Stomach smooth muscle (tissue), 2 donors: ENCODE data around the gene KRT20.
"Not testable (repeated sequence)": the region's sequence is repeated elsewhere in the genome, so short reads cannot be mapped to it uniquely, and the experiment has no call there.

Experiments
- H3K27ac ChIP-seq: one replicate; pipeline ENCODE4 v1.7.0; 2013; ENCODE audit warnings: mild to moderate bottlenecking, low read length, inconsistent platforms
- H3K27me3 ChIP-seq, 2 donors: one replicate each; pipeline ENCODE4 v1.7.0; 2013; ENCODE audit warnings: low read length in 2 of 2; ENCODE audit not compliant: insufficient read depth in 2 of 2, control insufficient read depth in 1 of 2
- H3K36me3 ChIP-seq, 2 donors: one replicate each; pipeline ENCODE4 v1.7.0; 2013; ENCODE audit warnings: low read length in 2 of 2; ENCODE audit not compliant: control insufficient read depth in 2 of 2, insufficient read depth in 2 of 2
- H3K4me1 ChIP-seq: one replicate; pipeline ENCODE4 v1.7.0; 2013; ENCODE audit warnings: low read length; ENCODE audit not compliant: control insufficient read depth, insufficient read depth
- H3K4me3 ChIP-seq, 2 donors: one replicate each; pipeline ENCODE4 v1.7.0; 2013; ENCODE audit warnings: low read length in 2 of 2
- H3K9ac ChIP-seq, 2 donors: one replicate each; pipeline ENCODE4 v1.7.0; 2013; ENCODE audit warnings: low read length in 2 of 2, mild to moderate bottlenecking in 1 of 2
- H3K9me3 ChIP-seq, 2 donors: one replicate each; pipeline ENCODE4 v1.7.0; 2013; ENCODE audit warnings: low read length in 2 of 2; ENCODE audit not compliant: control insufficient read depth in 2 of 2
- donor health status: healthy.
- donor health status: Pancreatic carcinoma.

The KRT20 gene, protein sequence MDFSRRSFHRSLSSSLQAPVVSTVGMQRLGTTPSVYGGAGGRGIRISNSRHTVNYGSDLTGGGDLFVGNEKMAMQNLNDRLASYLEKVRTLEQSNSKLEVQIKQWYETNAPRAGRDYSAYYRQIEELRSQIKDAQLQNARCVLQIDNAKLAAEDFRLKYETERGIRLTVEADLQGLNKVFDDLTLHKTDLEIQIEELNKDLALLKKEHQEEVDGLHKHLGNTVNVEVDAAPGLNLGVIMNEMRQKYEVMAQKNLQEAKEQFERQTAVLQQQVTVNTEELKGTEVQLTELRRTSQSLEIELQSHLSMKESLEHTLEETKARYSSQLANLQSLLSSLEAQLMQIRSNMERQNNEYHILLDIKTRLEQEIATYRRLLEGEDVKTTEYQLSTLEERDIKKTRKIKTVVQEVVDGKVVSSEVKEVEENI

GRCh38 chr17:40884708-40885512 is at the start of gene KRT20:
TSS of gene KRT20 (minus strand) at chr17:40885242. CDS start at chr17:40885185, 57 bp downstream.
- no peaks in the 10 kb centered on the region for H3K4me1 ChIP-seq
- peaks cover 0 to 3% of the 10 kb centered on the region in 2 donors for H3K27me3 ChIP-seq
- no peak within 1 kb of the TSS for H3K4me3 ChIP-seq
- no peak within 1 kb of the TSS for H3K9ac ChIP-seq
- no peaks in the 10 kb centered on the region for H3K9me3 ChIP-seq
- no peaks in the 10 kb centered on the region for H3K36me3 ChIP-seq
- no peak within 1 kb of the TSS for H3K27ac ChIP-seq

DNA sequence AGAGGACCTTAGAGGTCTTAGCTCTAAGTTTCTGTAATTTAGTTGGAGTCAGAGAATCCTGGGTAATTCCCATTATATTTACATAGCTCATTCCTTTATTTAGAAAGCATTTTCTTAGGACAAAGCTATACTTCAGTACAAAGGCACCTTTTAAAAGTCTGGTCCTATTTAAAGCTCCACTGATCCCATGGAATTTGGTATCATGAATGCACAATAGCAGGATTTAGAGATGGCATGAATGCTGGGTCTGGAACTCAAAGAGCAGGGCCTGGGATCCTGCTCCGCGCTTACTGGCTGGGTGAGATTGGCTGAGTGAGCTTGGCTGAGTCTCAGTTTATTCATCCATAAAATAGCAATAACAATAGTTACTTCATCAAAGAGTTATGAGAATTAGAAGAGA is 47.6 kb upstream of the KRT20 start:
- Histone ChIP-seq H3K4me3 (no peak overlapping the region), H3K27ac (no peak overlapping the region), H3K4me1 (no peaks in the 10 kb centered on the region), H3K9ac (no peak overlapping the region), H3K9me3 (no peaks in the 10 kb centered on the region), H3K27me3 (no peaks in the 10 kb centered on the region), H3K36me3 (no peaks in the 10 kb centered on the region)

- H3K27me3 ChIP-seq, result no peaks in the 10 kb centered on the region
- H3K27ac ChIP-seq, result no peak overlapping the region
Measured at GRCh38 chr17:40931311-40931710, 46.3 kb upstream of the KRT20 start.

DNA sequence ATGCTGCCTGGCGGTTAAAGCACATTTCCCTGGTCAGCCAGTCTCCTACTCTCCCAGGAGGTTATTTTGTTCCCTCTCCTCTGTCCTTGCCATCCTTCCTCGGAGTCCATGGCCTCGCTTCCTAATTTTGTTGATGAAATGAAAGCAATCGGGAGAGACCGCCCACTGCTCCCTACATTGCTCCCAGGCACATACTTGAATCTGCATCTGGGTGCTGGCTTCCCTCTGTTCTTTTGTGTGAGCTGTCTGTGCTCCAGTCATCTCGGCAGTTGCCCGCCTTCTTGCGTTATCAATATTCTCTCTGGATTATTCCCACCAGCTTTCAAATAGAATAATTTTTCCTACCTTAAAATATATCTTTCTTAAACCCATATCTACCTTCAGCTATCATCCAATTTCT is 41.3 kb upstream of the KRT20 start:
- no peak overlapping the region for H3K9ac ChIP-seq
- no peaks in the 10 kb centered on the region for H3K4me1 ChIP-seq
- H3K4me3 ChIP-seq, result no peak overlapping the region
- no peak overlapping the region for H3K27ac ChIP-seq
- no peaks in the 10 kb centered on the region for H3K36me3 ChIP-seq
- H3K9me3 ChIP-seq, result no peaks in the 10 kb centered on the region
- H3K27me3 ChIP-seq, result no peaks in the 10 kb centered on the region

More at GRCh38 chr17:40931311-40931710, 46.3 kb upstream of the KRT20 start:
- Histone ChIP-seq H3K9ac (no peak overlapping the region), H3K4me3 (no peak overlapping the region), H3K9me3 (no peaks in the 10 kb centered on the region), H3K4me1 (no peaks in the 10 kb centered on the region), H3K36me3 (no peaks in the 10 kb centered on the region)

GRCh38 chr17:40922239-40922638 is 37.2 kb upstream of the KRT20 start:
- Histone ChIP-seq H3K9ac (no peak overlapping the region), H3K36me3 (no peaks in the 10 kb centered on the region), H3K4me3 (no peak overlapping the region), H3K4me1 (no peaks in the 10 kb centered on the region), H3K9me3 (no peaks in the 10 kb centered on the region), H3K27ac (peak overlapping the region; percentile 31), H3K27me3 (no peaks in the 10 kb centered on the region)

- Histone ChIP-seq H3K9me3 (no peaks in the 10 kb centered on the region), H3K27me3 (no peaks in the 10 kb centered on the region), H3K27ac (no peak overlapping the region), H3K36me3 (no peaks in the 10 kb centered on the region), H3K9ac (no peak overlapping the region), H3K4me3 (no peak overlapping the region), H3K4me1 (no peaks in the 10 kb centered on the region)
Measured at GRCh38 chr17:40921026-40921425, 36.0 kb upstream of the KRT20 start.

DNA sequence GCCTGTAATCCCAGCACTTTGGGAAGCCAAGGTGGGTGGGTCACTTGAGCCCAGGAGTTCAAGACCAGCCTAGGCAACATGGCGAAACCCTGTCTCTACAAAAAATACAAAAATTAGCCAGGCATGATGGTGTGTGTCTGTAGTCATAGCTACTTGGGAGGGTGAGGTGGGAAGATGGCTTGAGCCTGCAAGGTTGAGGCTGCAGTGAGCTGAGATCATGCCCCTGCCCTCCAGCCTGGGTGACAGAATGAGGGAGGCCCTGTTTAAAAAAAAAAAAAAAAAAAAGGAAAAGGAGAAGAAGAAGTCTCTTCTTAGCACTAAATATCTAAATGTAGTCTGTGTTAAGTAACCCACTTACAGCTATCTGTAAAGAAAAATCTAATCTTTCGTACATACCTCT is 32.1 kb upstream of the KRT20 start:
- H3K27ac ChIP-seq, H3K4me3 ChIP-seq, H3K9ac ChIP-seq, H3K27me3 ChIP-seq, H3K9me3 ChIP-seq, H3K36me3 ChIP-seq, H3K4me1 ChIP-seq: not testable (repeated sequence)

DNA sequence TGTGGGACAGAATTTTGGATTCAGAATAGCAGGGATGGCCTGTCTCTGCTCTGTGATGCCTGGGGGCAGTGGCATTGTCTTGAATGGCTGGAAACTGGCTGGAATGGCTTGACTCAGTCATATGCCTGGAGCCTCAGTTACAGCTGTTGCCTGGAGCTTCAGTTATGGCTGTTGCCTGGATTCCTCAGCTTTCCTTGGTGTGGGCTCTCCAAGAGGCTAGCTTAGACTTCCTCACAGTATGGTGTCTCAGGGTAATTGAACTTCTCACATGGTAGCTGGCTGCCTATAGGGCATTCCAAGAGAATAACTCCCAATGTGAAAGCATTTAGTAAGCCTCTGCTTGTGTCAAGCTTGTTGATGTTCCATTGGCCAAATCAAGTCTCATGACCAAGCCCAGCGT is 31.3 kb upstream of the KRT20 start:
- H3K4me3 ChIP-seq, result no peak overlapping the region
- H3K36me3 ChIP-seq, result no peaks in the 10 kb centered on the region
- no peaks in the 10 kb centered on the region for H3K4me1 ChIP-seq
- no peak overlapping the region for H3K27ac ChIP-seq
- no peak overlapping the region for H3K9ac ChIP-seq
- no peaks in the 10 kb centered on the region for H3K27me3 ChIP-seq
- H3K9me3 ChIP-seq, result no peaks in the 10 kb centered on the region

DNA sequence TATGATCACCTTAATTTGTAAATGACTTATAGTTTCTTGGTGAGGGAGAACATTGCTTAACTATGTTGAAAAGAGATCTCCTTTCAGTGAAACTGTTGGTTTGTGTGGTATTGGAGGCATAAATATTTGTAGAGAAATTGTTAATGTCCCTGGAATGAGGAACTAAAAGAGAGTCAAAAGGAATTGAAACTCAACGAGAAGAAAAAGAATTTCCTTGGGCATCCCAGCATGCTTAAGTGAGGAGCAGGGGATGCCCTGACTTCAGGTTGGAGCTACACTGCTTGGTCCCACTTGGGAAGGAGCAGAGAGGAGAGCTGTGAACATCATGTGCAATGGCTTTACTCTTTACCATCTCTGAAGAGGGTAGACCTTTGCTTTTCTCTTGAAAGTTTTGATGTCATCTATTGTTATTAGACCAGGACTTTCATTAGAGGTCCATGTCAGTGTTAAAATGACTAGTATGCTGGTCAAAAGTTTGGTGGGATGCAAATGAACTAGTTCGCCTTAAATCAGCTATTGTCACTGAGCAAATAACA is 30.7 kb upstream of the KRT20 start:
- Histone ChIP-seq H3K36me3 (no peaks in the 10 kb centered on the region), H3K4me3 (no peak overlapping the region), H3K4me1 (no peaks in the 10 kb centered on the region), H3K9me3 (no peaks in the 10 kb centered on the region), H3K9ac (no peak overlapping the region), H3K27me3 (no peaks in the 10 kb centered on the region), H3K27ac (no peak overlapping the region)

DNA sequence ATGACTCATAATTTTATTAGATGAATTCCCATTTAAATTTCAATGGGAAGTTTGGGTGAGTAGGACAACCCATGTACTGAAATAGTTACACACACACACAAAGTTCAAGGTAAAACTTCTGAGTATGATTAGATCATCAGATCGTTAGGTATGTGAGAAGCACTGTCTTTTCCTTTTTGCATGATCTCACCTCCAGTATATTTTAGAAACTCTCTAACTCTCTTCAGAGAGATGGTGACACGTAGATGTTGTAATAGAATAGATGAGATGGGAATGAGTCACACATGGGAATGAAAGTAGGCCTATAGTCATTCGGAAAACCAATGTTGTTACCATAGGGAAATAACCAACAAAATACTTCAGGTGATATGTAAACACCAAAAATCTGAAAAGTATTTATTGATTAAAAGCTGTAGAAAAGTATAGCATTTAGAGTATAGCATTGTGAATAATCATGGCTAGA is 30.2 kb upstream of the KRT20 start:
- H3K27ac ChIP-seq, result no peak overlapping the region
- H3K4me1 ChIP-seq, result no peaks in the 10 kb centered on the region
- H3K9ac ChIP-seq, result no peak overlapping the region
- H3K4me3 ChIP-seq, result no peak overlapping the region
- no peaks in the 10 kb centered on the region for H3K27me3 ChIP-seq
- no peaks in the 10 kb centered on the region for H3K36me3 ChIP-seq
- H3K9me3 ChIP-seq, result no peaks in the 10 kb centered on the region
